IPS DF 4.7 (cell line): Measurements from ENCODE around the gene CTDP1.

ENCODE experiments used
- DNase-seq: peaks from one replicate; pipeline ENCODE4 v3.0.0-alpha.2; 2013; ENCODE audit warnings: low spot score; ENCODE audit errors: extremely low read depth

Gene CTDP1

GRCh38 chr18:79760881-79761280, 81.3 kb downstream of the CTDP1 start:
- DNase-seq: no peak

GRCh38 chr18:79763407-79763806, 83.8 kb downstream of the CTDP1 start:
- DNase-seq: no peak

GRCh38 chr18:79764131-79764530, 84.5 kb downstream of the CTDP1 start:
- DNase-seq: no peak

GRCh38 chr18:79765491-79766245, 86.1 kb downstream of the CTDP1 start:
- DNase-seq: no peak

GRCh38 chr18:79766308-79766707, 86.7 kb downstream of the CTDP1 start:
- DNase-seq: no peak

GRCh38 chr18:79768745-79769144, 89.1 kb downstream of the CTDP1 start:
- no peak for DNase-seq

GRCh38 chr18:79769698-79770500, 90.3 kb downstream of the CTDP1 start:
- no peak for DNase-seq

GRCh38 chr18:79770501-79770815, 90.9 kb downstream of the CTDP1 start:
- no peak for DNase-seq

GRCh38 chr18:79770826-79771225, 91.2 kb downstream of the CTDP1 start:
- DNase-seq: no peak

GRCh38 chr18:79771446-79772107, 92.0 kb downstream of the CTDP1 start:
- no peak for DNase-seq

- DNase-seq: no peak
Measured at GRCh38 chr18:79772108-79772864, 92.7 kb downstream of the CTDP1 start.

GRCh38 chr18:79772865-79773696, 93.5 kb downstream of the CTDP1 start:
- DNase-seq: no peak

- no peak for DNase-seq
Measured at GRCh38 chr18:79774111-79774510, 94.5 kb downstream of the CTDP1 start.

GRCh38 chr18:79775441-79776221, 96.0 kb downstream of the CTDP1 start:
- DNase-seq: no peak

- DNase-seq: no peak
Measured at GRCh38 chr18:79776674-79777073, 97.1 kb downstream of the CTDP1 start.

- no peak for DNase-seq
Measured at GRCh38 chr18:79778291-79778791, 98.7 kb downstream of the CTDP1 start.

- no peak for DNase-seq
Measured at GRCh38 chr18:79779021-79779699, 99.6 kb downstream of the CTDP1 start.

GRCh38 chr18:79779700-79780190, 100.1 kb downstream of the CTDP1 start:
- DNase-seq: no peak

- no peak for DNase-seq
Measured at GRCh38 chr18:79780547-79780946, 100.9 kb downstream of the CTDP1 start.
